ENCODE results near the gene PDE7B.

- TF ChIP-seq MXI1 (IDR thresholded peaks at IDR 0.05; ENCODE audit: borderline replicate concordance, low read depth, low read length) (no peak), POLR2A (IDR thresholded peaks at IDR 0.05; ENCODE audit: low read depth, low read length) (no peak), BHLHE40 (IDR thresholded peaks at IDR 0.05; ENCODE audit: low read depth, low read length) (no peak), CTCF (conservative IDR thresholded peaks at IDR 0.05; ENCODE audit: low read depth, low read length) (no peak), SMC3 (IDR thresholded peaks at IDR 0.05; ENCODE audit: low read depth, low read length) (no peak)
These were observed 236.5 kb downstream of the PDE7B start for GRCh38 chr6:136087986-136088385.
